ENCODE data around the gene FAM222A.

The FAM222A gene

DNA sequence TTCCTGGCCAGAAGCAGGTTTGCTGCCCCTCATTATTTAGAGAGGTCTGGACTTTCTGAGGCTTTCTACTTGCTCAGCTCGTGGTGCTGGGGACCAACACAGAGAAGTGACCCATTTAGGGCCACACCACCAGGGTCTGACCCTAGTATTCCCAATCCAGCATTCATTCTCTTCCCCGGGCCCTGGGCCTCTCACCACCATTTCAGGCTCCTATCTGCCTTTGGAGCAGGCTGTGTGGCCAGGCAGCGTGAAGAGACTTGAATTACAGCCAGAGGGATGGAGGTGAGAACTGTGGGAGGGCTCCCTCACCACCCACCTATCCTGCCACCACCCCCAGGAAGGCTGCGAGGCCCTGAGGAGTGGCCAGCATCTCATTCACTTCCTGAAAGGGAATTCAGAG, 24.6 kb downstream of the FAM222A start:
- DNase-seq (ENCODE audit: low read depth): no peak

DNA sequence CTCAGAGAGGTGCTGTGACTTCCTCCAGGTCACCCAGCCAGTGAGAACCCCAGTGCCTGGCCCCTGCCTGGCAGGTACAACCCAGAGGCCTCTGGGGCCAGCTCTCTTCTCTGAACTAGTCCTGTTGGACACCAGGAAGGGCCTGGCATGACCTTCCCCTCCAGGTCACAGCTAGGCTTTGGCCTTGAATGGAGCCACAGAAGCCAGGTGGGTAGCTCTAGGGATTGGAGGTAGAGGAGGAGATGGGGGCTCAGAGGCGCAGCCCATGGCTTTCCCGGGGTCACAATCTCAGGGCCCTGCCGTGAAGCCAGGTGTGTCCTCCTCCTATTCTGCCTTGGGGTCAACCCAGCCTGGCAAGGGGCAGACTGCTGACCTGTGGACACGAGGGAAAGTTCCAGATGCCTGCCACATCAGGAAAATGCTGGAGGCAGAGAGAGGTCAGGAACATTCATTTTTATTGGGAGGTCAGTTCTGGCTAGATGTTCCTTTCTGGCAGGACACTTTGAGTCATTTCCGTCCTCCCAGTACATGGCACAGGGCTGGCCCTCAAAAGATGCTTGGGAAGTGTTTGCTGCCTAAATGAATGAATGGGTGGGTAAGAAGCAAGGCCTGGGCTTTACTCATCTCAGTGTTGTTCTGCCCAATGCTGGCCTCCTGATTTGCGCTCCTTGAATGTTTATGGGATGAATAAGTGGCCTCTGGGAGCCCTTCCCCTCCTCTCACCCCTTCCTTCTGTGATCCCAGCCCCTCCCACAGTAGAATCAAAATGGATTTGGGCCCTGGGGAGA, 25.4 kb downstream of the FAM222A start:
- DNase-seq (ENCODE audit: low read depth): no peak

DNA sequence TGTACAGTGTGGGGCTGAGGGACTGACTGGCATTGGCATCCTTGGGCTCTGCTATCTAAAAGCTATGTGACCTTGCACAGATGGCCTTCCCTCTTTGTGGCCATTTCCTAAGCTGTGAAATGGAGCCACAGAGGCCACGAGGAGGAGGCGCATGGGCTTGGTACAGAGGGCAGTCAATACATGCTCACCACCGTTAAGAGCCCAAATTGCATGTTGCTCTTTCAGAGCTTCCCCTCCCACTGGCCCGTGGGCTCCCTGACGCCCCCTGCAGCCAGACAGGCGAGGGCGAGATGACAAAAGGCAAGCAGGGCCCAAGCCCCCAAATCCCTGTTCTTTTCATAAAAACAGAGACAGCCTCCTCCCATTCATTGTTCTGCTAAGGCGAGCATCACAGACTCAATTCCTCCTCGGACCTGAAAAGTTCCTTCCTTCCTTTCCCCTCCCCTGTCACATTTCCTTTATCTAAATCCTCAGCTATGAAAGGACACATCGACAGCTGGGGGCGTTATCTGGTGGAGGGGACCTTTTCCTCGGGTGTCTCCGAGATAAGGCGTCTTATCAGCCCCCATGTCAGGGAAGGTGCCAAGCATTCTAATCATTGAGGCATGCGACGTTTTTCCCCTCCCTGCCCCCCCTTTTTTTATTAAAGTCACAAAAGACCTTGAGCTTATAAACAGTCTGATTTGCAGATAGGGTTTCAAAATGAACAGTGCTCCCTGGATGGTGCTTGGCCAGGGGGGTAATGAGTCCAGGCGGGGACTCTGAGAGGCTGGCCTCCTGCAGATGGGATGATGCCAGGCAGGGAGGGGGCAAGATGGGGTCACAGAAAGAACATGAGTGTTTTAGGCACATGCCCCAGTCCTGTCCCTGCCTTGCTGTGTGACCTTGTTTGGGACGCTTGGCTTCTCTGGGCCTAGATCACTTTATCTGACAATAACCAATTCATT, 26.4 kb downstream of the FAM222A start:
- no peak for DNase-seq (ENCODE audit: low read depth)

DNA sequence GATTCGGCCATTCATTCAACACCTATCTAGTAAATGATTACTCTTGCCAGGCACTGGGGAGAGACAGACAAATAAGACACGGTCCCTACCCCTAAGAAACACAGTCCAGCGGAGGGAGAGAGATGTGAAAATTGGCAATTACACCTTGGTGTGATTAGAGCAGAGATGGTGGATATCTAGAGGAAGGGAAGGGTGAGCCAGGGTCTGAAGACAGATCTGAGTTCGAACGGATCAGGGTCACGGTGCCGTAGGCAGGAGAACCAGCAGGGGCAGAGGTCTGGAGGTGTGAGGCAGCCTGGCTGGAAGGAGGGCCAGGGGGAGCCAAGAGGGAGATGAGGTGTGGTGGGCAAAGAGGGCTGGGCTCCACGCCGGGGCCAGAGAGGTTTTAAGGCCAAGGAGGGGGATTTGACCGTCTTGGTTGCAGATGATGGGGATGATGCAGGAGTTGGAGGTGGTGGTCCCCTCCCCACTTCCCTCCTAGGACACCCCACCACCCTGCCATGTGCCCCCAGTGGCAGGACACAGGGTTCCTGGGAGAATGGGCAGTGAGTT, 27.1 kb downstream of the FAM222A start:
- DNase-seq (ENCODE audit: low read depth): no peak

DNA sequence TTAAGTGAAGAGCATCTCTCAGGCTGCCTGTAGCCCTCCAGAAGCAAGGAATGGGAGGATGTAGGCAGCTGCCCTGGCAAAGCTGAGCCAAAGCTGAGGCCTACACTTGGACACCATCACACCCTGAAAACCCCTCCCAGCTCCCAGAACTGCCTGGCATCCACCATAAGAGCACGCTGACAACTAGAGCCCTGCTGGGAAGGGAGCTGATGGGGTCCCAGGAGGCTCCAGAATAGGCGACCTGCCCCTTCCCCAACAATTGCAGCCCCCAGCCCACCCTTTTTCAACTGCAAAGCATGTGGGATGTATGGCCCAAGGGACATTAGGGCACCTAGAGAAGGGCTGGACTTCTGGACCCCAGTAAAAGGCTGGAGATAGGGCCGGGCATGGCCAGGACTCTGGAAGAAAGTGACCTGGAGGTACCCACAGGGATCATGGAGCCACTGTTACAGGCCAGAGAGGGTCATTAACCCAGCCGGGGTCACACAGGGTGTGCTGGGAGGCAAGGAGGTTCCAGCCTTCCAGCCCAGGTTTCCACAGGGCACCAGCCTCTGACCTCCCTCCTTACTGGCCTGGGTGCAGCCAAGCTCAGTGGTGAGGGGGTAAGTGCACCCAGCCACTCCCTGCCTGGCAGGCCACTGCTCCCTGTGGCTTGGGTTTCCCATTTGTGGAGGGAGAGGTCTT, 27.8 kb downstream of the FAM222A start:
- no peak for DNase-seq (ENCODE audit: low read depth)

DNA sequence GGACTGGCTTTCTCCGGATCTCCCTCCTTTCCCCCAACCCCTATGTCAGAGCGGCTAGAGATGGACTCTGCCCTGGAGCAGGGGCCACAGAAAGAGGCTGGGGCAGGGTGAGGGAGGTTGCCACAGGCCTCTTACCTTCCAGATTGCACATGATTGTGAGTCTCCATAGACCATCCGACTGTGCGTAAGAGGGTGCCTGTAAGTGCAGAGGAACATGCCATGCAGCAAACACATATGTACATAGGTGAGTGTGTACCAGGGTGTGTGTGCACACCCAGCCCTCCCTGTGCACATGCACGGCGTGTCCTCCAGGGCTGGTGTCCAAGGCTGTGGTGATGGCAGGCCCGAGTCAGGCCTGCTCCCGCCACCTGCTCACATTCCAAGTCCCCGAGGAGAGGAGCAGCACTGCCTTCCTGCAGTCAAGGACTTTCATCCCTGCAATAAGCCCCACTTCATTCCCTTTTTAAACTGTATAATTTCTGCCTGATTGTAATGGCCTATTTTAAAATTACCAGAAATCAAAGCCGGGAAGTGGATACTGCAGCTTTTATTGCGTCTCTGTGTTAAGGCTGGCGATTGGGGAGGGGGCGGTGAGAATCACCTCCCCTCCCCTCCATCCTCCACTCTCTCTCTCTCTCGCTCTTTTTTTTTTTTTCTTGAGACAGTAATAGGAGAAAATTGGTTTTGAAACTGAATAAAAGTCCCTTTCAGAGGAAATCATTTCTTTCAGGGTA, 28.5 kb downstream of the FAM222A start:
- DNase-seq (ENCODE audit: low read depth): no peak

DNA sequence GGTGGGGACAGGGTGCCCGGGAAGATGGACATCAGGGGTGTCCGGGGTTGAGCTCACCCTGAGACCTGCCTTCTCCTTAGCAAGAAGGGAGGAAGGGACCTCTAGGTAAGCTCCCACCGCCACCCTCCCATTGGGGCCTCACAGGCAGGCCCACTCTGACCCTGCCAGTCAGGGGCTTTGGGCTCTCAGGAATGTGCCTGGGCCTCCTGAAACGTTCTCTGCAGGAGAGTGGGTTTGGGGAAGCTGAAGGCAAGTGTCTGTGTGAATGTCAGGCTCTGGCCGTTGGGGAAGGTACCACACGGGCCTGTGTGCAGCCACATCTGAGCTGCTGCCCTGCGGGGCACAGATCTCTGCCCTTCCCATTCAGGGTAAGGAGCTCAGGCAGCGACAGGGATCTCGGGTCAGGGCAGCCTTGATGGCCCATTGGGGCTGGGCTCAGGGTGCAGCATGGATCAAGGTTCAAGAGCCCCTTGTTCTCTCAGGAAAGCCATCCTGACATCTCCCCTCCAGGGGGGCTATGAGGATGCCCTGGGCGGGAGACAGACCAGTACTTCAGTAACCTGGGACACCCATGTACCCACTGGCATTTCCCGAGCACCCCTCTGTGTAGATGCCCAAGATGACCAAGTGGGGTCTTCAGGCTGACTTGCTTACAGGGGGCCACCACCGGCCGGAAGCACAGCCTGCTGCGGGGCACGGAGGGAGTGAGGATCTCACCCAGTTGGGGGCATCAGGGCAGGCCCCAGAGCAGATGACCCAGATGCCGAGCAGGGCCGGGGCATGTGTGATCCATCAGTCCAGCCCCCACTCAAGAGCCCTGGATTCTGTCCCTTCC, 29.7 kb downstream of the FAM222A start:
- DNase-seq (ENCODE audit: low read depth): no peak

DNA sequence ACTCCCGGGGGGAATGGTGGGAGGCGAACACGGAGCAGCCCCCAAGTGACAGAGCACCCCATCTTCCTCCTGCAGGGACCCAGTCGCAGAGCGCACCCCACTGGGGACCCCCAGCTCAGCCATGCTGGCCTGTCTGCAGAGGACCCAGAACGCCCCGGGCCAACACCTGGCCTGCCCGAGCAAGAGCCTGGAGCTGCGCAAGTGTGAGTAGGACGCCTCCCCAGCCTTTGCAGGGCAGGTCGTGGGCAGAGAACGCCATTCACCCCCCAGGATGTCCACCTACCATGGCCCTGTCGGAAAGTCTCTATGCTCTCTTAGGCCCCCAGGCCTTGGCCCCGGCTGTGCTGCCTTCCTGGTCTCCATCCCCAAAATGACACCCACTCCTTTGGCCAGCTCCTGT, 30.4 kb downstream of the FAM222A start:
- DNase-seq (ENCODE audit: low read depth): no peak

DNA sequence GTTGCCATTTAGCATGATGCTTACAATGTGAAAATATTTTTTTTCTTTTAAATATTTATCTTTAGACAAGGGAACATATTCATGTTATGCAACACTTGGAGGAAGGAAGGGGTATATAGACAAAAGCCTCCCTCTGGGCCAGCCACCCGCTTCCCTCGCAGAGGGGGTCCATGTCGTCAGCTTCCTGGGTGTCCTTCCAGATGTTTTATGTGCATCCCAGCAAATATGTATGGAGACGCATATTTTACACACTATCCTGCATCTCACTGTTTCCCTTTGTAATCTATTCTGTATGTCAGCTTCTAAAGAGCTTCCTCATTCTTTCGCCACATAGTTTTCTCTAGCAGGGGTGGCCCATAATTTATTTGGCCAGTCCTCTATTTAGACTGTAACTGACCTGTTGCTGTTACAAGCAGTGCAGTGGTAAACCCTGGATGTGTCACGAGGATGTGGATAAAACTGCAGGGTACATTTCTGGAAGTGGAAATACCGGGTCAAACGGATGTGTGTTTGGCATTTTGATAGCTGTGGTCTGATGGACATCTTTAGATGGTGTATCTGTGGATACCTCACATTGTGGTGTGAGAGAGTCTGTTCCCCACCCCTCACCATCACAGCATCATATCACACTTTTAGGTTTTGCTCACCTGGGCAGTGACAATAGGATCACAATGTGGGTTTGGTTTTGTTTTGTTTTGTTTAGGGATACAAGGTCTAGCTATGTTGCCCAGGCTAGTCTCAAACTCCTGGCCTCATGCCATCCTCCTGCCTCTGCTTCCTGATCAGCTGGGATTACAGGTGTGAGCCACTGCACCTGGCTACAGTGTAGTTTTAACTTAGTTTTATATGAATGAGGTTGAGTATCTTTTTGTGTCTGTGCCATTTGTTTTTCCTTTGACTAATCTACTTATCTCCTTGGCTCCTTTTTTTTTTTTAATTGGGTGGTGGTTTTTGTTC, 31.6 kb downstream of the FAM222A start:
- DNase-seq (ENCODE audit: low read depth): no peak

DNA sequence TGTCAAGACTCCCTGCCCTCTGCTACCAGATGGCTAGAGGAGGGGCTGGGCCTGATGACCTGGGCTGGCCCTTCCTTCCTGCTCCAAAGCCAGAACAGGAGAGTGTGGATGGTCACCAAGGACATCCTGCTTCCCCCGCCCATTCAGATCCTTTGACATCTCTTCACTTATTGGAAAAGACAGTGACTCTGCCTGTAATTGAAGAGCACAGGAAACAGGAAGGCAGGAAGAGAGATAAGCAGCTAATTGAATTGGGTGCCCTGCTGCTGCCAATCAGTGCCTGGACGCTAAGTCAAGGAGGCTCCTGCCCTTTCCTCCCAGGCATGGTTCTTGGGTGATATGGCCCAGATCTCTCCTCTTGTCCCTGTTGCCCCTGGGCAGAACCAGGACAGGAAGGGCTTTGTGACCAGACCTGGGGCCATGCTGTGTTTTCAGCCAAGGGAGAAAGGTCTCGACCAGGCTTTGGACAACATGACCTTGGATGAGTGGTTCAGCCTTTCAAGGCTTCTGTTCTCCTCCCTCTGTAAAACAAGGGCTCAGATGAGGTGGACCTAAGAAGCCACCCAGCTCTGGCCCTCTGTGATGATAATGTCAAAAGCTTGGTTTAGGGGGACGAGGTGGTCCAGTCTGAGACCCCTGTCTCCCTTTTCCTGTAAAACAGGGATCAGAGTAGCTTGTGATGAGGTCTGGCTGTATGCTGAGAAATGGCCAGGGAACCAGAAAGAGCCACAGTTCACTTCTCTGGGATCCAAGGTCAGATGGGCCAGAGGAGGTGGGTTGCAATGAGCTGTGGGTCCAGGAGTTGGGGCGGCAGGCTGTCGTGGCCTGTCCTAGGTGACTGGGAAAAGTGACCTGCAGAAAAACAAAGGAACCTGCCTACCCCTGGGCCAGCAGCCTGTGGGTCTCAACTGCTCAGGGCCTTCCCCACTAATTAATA, 38.8 kb downstream of the FAM222A start:
- DNase-seq (ENCODE audit: low read depth): no peak

DNA sequence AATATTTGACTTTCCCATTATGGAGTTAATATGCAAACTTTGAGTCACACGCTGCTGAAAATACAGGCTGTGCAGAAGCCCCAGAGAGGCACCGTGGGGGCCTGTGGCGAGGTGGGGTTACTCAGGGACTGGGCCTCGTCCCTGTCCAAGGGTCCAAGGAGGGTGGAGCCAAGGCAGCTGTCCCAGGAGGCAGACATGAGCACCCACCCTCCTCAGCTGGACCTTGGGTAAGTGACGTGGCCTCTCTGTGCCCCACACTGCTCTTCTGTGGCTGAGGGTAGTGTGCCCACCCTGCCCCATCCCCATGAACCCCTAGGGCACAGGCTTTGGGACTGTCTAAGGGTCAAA, 39.4 kb downstream of the FAM222A start:
- DNase-seq (ENCODE audit: low read depth): no peak

DNA sequence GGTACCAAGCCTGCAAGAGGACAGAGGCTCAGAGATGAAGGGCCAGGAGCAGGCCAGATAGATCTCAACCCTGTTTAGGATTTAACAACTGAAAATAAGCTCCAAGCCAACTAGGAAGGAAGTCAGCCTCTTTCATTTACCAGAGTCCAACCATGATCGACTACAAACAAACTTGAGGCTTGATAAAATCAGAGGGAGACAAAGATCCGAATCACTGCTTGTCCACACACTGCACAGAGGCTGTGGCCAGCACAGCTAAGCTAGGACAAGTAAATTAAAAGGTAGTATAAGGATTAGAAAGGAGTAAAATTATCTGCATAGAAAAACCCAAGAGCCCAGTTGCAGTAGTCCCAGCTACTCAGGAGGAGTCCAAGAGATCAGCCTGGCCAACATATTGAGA, 40.3 kb downstream of the FAM222A start:
- no peak for DNase-seq (ENCODE audit: low read depth)

DNA sequence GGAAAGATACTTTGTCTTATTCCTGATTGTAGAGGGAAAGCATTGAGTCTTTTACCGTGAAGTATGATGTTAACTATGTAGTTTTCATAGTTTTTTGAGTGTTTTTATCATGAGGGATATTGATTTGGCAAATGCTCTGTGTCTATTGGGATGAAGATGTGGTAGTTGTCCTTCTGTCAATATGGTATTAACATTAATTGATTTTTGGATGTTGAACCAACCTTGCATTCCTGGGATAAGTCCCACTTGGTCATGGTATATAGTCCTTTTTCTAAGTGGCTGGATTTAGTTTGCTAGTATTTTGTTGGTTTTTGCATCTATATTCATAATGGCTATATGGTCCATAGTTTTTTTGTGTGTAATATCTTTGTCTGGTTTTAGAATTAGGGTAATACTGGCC, 42.8 kb downstream of the FAM222A start:
- no peak for DNase-seq (ENCODE audit: low read depth)

DNA sequence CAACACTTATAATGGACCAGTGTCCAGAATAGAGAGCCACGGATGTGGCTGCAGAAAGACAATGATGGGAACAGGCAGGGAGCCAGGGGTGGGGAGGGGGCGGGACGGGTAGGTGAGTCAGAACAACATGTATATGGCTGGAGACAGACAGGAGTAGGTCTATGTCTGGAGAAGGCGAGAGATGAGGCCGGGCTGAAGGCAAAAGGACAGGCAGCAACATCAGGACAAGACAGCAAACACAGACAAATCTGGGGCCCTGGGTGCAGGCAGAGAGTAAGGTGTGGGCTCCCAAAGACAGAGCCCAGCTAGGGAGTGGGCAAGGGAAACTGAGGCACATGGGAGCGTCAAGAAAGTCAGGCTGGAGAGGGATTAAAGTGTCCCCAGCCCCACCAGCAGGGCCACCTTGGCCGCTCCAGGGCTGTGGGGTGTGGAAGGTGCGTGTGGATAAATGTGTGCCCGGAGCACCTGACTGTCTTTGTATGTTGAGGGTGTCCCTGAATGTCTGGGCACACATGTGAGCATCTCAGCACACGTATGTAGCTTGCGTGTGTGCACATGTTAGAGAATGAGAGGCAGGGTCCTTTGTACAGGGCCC, 44.1 kb downstream of the FAM222A start:
- no peak for DNase-seq (ENCODE audit: low read depth)

DNA sequence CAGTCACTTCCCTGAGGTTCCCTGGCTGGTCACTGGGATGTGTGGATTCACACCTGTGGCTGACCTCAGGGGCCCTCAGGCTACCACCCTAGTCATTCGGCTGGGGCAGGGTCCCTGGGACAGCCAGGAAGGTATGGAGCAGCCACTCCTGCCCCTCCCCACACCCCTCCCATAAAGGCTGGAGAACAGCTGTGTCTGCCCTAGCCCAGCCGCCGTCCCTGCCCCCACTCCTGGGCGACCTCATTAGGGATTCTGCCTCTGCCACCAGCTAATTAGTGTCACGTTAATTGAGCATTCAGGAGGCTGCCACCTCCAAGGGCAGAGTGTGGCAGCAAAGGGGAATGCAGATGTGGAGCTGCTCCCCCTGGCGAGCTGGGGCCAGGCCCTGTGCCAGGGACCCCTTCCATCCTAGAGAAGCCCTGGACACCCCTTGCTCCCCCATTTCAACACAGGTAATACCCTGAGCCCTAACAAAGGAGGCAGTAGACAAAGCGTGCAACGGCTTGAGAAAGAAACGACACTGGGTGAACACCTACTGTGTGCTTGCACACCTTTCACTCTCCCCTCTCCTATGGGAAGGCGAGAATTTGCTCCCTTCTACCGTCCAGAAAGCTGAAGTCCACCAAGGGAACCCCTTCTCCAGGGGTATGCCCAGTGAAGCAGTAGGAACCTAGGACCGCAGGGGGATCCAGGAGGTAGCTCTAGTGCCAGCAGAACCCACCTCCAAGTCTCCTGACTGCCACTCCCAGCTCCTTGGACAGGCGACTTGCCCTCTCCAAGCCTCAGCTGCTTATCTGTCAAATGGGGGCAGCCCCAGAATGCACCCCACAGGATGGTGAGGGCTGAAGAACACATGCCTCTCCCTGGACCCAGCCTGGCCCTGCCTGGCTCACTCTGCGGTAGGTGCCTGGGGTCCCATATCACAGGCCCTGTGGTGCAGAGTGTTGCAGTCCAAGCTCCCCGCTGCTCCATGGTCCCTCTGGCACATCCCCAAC, 45.1 kb downstream of the FAM222A start:
- no peak for DNase-seq (ENCODE audit: low read depth)

DNA sequence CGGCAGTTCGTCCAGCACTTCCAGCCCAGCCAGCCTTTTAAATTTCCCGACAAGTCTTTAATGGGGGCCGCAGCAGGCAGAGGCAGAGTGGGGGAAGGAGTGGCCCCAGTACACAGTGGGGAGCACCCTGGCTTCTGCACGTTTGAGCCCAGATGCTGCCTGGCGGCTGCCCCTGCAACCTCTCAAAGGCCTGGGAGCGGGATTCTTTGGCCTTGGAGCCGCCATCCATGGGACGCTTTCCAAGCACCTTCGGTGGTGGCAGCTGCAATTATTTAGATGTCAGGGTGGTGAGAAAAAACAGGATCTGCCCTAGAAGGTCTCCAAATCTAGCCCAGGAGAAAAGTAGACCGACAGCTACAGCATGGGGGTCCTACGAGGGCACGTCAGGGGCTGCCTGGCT, 46.0 kb downstream of the FAM222A start:
- no peak for DNase-seq (ENCODE audit: low read depth)
